ENCODE data around the gene PYURF. TPM values are rescaled to one million over a fixed set of nuclear protein-coding genes. Genes with fewer than 3 reads are reported as not detected.

The PYURF gene
- total RNA-seq, 2 experiments from 2014 or later = 25.0 to 26.1 TPM

DNA sequence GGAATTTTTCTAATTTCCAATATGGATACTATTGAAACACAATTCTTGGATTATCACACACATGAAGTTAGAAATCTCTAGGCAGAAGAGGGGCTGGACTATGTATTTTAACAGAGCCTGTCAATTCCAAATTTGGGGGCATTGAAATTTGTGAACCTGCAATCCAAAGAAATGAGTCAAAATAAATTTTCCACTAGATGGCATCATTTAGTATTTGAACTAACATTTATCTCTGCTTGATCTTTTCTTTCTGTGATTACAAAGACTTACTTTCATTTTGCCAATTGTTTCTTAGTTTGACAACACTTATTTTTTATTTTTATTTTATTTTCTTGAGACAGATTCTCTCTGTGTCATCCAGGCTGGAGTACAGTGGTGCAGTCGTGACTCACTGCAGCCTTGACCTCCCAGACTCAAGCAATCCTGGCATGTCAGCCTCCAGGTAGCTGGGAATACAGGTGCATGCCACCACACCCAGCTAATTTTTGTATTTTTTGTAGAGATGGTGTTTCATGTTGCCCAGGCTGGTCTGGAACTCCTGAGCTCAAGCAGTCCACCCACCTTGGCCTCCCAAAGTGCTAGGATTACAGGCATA lies 2.7 kb upstream of the PYURF start:
- H3K79me2 ChIP-seq (ENCODE audit: insufficient read depth, low read depth, low read length) = peaks cover 11% of the 10 kb centered on the region; the same call in 1 of the 2 replicates
- H2AFZ ChIP-seq (ENCODE audit: low read length) = no peak overlapping the region
- peak; percentile 33 for DNase-seq (ENCODE audit: low spot score)
- H3K4me1 ChIP-seq (ENCODE audit: insufficient read depth, low read length, poor library complexity, severe bottlenecking) = no peaks in the 10 kb centered on the region
- no peak overlapping the region for H3K27ac ChIP-seq (ENCODE audit: low read depth, low read length, poor library complexity, severe bottlenecking)
- intact Hi-C loops (cut with micrococcal nuclease; ENCODE audit: unreplicated experiment) = loop anchor here (1.0 kb wide), 2 partner anchors 133 to 498 kb away; no protein-coding TSS in a partner anchor
- H3K4me2 ChIP-seq (ENCODE audit: low read length) = no peak overlapping the region
- TF ChIP-seq, protein P1, sequence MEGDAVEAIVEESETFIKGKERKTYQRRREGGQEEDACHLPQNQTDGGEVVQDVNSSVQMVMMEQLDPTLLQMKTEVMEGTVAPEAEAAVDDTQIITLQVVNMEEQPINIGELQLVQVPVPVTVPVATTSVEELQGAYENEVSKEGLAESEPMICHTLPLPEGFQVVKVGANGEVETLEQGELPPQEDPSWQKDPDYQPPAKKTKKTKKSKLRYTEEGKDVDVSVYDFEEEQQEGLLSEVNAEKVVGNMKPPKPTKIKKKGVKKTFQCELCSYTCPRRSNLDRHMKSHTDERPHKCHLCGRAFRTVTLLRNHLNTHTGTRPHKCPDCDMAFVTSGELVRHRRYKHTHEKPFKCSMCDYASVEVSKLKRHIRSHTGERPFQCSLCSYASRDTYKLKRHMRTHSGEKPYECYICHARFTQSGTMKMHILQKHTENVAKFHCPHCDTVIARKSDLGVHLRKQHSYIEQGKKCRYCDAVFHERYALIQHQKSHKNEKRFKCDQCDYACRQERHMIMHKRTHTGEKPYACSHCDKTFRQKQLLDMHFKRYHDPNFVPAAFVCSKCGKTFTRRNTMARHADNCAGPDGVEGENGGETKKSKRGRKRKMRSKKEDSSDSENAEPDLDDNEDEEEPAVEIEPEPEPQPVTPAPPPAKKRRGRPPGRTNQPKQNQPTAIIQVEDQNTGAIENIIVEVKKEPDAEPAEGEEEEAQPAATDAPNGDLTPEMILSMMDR (conservative IDR thresholded peaks at IDR 0.05; ENCODE audit: low read length) = peak; percentile 75
- no peak for TF ChIP-seq EZH2phosphoT487 (IDR thresholded peaks at IDR 0.05; ENCODE audit: borderline replicate concordance, low read depth, low read length)
- H3K36me3 ChIP-seq (ENCODE audit: insufficient read depth, low read length) = peaks cover 4% of the 10 kb centered on the region; the same call in 1 of the 2 replicates
- no peak overlapping the region for H3K4me3 ChIP-seq (ENCODE audit: low read depth, low read length, poor library complexity, severe bottlenecking)
- H4K20me1 ChIP-seq (ENCODE audit: insufficient read depth, low read length) = no peaks in the 10 kb centered on the region
- no peaks in the 10 kb centered on the region for H3K9me2 ChIP-seq (ENCODE audit: insufficient read depth, low read length)
- no TSS peak for BruUV-seq (replicated peaks)
- no peaks in the 10 kb centered on the region for H3K9me3 ChIP-seq (ENCODE audit: low read length)
- ChIA-PET POLR2A (interaction anchor here (0.6 to 1.3 kb wide), 5 partner anchors 16 to 497 kb away, joined by 3 to 5 read pairs (median 5); no protein-coding TSS in a partner anchor), CTCF (ENCODE audit: unreplicated experiment) (no interaction called here)

DNA sequence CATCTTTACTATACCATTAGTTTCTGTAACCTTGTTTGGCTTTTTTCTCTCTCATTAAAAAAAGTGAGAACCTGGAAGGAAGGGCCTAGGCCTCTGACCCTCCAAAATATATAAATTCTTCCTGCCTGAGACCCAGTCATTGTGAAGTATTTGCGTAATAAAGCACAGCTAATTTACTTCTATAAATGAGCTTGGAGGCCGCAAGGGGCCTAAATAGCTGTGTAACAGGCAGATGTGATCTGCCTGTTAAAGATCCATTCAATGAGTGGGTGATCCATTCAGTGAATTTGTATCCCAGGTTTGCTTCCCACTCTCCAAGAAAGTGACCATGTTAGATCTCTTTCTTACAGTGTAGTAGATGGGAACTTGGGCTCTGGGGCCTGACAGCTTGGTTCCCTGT lies 595 bp upstream of the PYURF start:
- H3K4me2 ChIP-seq (ENCODE audit: low read length) = peak overlapping the region; percentile 65
- H4K20me1 ChIP-seq (ENCODE audit: insufficient read depth, low read length) = no peaks in the 10 kb centered on the region
- CTCF ChIA-PET (ENCODE audit: unreplicated experiment) = no interaction called here
- no peaks in the 10 kb centered on the region for H3K9me2 ChIP-seq (ENCODE audit: insufficient read depth, low read length)
- no peaks in the 10 kb centered on the region for H3K9me3 ChIP-seq (ENCODE audit: low read length)
- peaks cover 11% of the 10 kb centered on the region; the same call in 1 of the 2 replicates for H3K79me2 ChIP-seq (ENCODE audit: insufficient read depth, low read depth, low read length)
- H3K27ac ChIP-seq (ENCODE audit: low read depth, low read length, poor library complexity, severe bottlenecking) = no peak overlapping the region
- TF ChIP-seq EZH2phosphoT487 (IDR thresholded peaks at IDR 0.05; ENCODE audit: borderline replicate concordance, low read depth, low read length) = no peak
- TF ChIP-seq, protein P1 (conservative IDR thresholded peaks at IDR 0.05; ENCODE audit: low read length) = no peak
- no TSS peak for BruUV-seq (replicated peaks)
- H3K36me3 ChIP-seq (ENCODE audit: insufficient read depth, low read length) = peaks cover 13% of the 10 kb centered on the region
- peak overlapping the region; percentile 78; the same call in 1 of the 2 replicates for H2AFZ ChIP-seq (ENCODE audit: low read length)
- intact Hi-C loops (cut with micrococcal nuclease; ENCODE audit: unreplicated experiment) = loop anchor here (5.0 kb wide), 3 partner anchors 147 to 672 kb away; partner anchors contain the start of genes HERC6 and PPM1K
- peak overlapping the region; percentile 78 for H3K4me3 ChIP-seq (ENCODE audit: low read depth, low read length, poor library complexity, severe bottlenecking)
- H3K4me1 ChIP-seq (ENCODE audit: insufficient read depth, low read length, poor library complexity, severe bottlenecking) = no peaks in the 10 kb centered on the region
- POLR2A ChIA-PET = interaction anchor here (0.6 kb wide), 1 partner anchor 384 kb away, joined by 3 read pairs; no protein-coding TSS in a partner anchor
- DNase-seq (ENCODE audit: low spot score) = no peak

Measured in OCI-LY7 (cell line).